ENCODE data around the gene ST6GAL1.

DNA sequence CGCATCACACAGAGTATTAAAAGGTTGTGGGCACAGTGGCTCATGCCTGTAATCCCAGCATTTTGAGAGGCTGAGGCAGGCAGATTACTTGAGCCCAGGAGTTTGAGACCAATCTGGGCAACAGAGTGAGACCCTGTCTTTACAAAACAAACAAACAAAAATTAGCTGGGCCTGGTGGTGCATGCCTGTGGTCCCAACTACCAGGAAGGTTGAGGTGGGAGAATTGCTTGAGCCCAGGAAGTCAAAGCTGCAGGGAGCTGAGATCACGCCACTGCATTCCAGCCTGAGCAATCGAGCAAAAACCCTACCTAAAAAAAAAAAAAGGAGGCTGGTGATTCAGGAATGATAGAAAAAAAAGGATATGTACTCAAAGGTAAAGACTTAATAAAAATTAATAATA, 28.2 kb upstream of the ST6GAL1 start:
- TF ChIP-seq CTCF (IDR thresholded peaks at IDR 0.05; ENCODE audit: insufficient read depth, low read depth, low read length) (no peak), EZH2 (IDR thresholded peaks at IDR 0.05; ENCODE audit: insufficient read depth, low read length) (no peak)

Data from astrocyte (in vitro differentiated cells and primary cell).